ENCODE results near the gene VRK1.
"Not testable (repeated sequence)": the region's sequence is repeated elsewhere in the genome, so short reads cannot be mapped to it uniquely, and the experiment has no call there.

Gene VRK1

DNA sequence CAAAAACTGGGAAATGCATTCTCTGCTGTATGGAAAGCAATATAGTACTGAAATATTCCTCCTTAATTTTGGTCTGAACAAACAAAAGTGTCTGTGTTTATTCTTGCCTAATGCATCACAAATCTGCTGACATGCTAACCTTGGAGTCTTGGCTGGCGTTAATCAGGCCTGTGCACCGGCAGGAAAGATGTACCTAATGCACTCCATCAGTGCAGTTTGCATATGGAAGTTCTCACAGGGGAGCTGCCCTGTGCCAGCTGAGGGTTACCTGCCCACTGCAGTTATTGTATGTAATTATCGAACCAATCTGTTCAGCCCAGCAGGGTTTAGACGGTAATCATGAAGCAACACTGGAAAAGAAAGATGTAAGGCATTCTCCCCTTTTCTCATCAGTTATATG, 76.9 kb downstream of the VRK1 start:
- no peak for DNase-seq (ENCODE audit: low read depth in 3 of 3, low spot score in 1 of 3)

- DNase-seq (ENCODE audit: low read depth in 3 of 3, low spot score in 1 of 3) = no peak
These were observed 79.6 kb downstream of the VRK1 start for GRCh38 chr14:96876747-96877146.

GRCh38 chr14:96881713-96882112, 84.5 kb downstream of the VRK1 start:
- DNase-seq (ENCODE audit: low read depth in 3 of 3, low spot score in 1 of 3) = no peak

GRCh38 chr14:96883974-96884373, 86.8 kb downstream of the VRK1 start:
- DNase-seq (ENCODE audit: low read depth in 3 of 3, low spot score in 1 of 3) = not testable (repeated sequence)

GRCh38 chr14:96888158-96888557, 91.0 kb downstream of the VRK1 start:
- no peak for DNase-seq (ENCODE audit: low read depth in 3 of 3, low spot score in 1 of 3)

DNA sequence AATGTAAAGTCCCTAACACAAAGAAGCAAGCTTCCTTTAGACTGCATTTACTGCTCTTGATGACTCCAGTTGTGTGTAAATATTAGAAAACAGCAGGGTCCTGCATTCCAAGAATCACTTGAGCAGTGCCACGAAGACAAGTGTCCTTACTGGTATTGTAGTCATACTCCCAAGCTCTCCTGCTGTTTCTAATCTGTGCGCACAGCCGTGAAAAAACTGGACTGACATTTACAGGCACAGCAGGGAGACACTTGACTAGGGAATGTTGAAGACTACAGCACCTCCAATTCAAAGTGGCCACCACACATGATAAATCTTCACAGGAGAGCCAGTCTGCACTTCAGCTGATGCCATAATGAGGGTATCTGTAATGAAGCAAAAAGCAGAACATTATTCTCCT, 91.4 kb downstream of the VRK1 start:
- no peak for DNase-seq (ENCODE audit: low read depth in 3 of 3, low spot score in 1 of 3)

DNA sequence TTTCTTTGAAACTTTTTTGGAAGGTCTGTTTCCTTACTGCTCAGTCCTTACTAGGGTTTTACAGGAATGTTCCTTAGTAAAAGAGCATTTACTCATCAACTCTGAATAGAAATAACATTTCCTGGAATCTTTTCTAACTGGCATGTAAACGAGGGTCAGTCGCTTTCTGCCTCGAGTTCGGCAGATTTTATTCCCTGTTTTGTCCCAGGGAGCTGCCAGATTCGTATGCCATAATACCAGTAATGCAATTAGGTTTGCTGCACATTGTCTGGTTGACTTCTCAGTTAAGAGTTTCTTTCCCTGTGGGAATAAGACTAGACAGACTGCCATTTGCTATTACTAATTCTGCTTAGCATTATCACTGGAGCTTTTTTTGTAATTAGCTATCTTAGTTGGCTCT, 91.9 kb downstream of the VRK1 start:
- DNase-seq (ENCODE audit: low read depth in 3 of 3, low spot score in 1 of 3) = no peak

- DNase-seq (ENCODE audit: low read depth in 3 of 3, low spot score in 1 of 3) = no peak
These were observed 96.9 kb downstream of the VRK1 start for GRCh38 chr14:96893966-96894622.

DNA sequence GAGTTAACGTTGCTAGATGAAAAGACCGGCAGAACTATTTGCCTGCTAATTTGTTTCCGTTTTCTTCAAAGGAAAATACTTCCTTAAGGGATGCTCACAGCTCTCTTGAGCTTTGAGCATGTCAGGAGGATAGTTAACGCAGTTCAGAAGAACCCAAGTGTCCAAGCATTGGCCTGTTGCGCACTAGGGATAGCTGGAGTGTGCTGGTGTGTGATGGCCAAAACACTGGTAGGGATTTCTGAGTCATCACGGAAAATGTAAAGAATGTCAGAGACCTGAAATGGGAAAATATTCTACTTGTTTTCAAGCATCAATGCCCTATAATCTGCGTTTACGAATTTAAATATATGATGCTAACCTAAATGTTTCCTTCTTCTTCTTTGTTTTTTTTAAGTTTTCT, 97.8 kb downstream of the VRK1 start:
- no peak for DNase-seq (ENCODE audit: low read depth in 3 of 3, low spot score in 1 of 3)

GRCh38 chr14:96895658-96896271, 98.6 kb downstream of the VRK1 start:
- no peak for DNase-seq (ENCODE audit: low read depth in 3 of 3, low spot score in 1 of 3)

- DNase-seq (ENCODE audit: low read depth in 3 of 3, low spot score in 1 of 3) = no peak
These were observed 100.0 kb downstream of the VRK1 start for GRCh38 chr14:96897184-96897583.

DNA sequence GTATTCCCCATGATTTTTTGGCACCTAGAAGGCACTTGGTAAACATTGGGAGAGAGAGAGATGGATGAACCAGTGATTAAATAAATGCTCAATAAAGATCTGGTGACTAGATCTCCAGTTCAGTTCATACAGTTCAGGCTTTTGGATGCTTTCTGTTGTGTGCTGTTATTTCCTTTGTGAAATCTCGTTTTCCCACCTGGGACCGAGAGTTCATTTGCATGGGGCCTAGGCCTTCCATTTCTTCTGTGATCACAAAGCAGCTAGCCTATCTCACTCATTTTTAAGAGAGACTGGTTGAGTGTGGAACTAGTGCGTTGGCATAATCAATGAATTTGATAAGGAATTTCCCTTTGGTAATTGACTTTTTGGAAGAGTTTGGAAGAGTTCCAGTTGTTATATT, 104.0 kb downstream of the VRK1 start:
- no peak for DNase-seq (ENCODE audit: low read depth in 3 of 3, low spot score in 1 of 3)

DNA sequence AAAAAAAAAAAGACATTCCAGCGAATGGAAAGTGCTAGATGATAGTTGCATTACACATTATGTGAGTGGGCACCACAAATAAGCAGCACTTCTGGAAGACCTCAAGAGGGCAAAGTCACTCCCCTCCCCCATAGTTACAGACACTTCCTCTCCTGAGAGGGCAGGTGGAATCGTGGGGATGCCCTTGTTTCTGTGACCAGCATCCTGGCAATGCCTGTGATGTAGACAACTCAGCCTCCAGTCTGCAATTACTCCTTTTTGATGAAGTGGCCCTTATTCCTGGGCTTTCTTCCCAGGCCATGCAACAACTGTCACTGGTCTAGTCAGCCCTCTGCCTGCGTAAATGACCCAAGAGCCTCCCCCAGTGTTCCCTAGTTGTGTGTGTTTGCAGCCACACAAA, 104.8 kb downstream of the VRK1 start:
- DNase-seq (ENCODE audit: low read depth in 3 of 3, low spot score in 1 of 3) = no peak

DNA sequence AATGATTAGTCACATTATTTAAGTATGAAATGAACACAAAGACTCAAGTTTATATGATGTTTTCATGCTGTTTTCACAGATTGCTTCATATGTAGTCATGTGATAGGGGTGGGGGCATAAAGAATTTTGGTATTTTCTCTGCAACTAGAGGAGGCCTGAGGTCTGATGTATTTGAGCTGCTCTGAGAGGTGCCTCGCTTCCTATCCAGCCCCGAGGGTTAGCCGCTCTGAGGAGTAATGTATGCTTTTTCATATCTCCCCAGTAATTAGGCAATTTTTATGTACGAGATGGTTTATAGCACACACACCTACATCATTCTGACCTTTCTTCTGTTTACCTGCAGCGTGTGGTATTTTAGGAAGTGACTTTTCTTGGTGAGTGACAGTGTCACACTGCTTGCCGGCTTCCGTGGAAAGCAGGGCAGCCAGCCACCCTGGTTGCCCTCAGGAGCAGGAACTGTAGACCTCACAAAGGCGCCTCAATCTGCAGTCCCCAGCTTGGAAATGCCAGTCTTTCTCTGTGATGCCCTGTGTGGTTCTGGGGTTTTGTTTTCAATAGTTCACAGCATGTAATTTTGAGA, 106.4 kb downstream of the VRK1 start:
- no peak for DNase-seq (ENCODE audit: low read depth in 3 of 3, low spot score in 1 of 3)

DNA sequence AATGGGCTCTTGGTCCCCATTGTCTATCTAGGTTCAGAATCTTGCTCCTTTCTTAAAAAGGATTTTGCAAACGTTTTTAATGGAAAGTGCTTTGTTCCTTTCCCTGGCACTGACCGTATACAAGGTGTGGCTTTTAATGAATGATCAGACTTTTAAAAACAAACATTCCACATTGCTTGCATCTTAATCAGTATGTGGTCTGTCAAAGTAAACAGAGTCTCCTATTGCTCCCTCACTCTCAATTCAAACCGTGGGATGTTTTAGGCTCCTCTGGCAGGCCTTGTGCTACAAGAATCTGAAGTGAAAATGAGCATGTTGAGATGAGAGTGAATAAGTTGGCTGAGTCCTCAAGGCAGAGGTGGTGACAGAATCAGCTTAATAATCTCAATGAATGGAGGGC, 107.0 kb downstream of the VRK1 start:
- no peak for DNase-seq (ENCODE audit: low read depth in 3 of 3, low spot score in 1 of 3)

DNA sequence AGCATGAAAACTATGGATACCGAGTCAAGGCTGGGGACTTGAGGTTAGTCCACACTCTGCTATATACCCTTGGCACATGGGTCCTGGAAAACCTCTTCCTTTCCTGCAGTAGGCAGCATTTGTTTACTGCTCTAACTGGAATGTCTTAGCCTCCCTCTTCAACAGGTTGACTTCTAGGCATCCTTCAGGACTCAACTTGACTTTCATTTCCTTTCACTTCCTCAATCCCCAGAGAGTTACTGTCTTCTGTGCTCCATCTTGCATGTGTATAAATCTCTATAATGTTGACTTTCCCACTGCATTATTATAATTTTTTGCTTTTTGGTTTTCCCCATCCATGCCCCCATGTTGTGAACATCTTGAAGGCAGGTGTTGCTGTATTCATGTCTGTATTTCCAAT, 107.9 kb downstream of the VRK1 start:
- no peak for DNase-seq (ENCODE audit: low read depth in 3 of 3, low spot score in 1 of 3)

DNA sequence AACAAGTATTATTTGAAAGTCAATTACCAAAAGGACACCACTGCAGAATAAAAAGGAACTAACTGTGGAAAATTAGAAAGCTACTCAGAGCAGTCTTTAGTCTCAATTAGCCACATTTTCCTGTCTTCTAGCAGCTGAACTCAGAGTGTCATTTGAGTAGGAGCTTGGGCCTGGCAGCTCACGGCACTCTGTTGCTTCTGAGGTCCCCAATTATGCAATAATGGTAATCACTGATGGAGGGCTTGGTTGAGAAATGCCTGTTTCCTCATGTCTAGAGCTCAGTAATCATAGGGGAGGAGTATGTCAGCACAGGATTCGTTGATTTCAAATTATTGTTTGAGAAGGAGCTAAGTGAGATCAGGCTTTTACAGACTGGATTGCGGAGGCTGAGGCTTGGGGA, 108.6 kb downstream of the VRK1 start:
- DNase-seq (ENCODE audit: low read depth in 3 of 3, low spot score in 1 of 3) = no peak

DNA sequence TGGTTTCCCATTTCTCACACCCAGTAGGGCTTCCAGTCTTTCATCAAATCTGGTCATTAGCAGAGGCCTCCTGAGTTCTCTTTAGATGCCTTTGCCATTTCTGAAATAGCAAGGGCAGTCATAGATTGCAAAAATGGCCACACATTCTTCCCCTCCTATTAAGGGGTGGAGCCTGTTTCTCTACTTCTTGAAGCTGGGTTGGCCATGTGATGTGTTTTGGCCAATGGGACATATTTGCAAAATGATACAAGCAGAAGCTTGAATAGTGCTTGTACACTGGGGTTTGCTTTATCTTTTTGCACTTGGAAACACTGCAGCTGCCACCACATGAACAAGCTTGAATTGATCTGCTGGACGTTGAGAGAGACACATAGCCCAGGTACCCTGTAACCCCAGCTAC, 109.3 kb downstream of the VRK1 start:
- no peak for DNase-seq (ENCODE audit: low read depth in 3 of 3, low spot score in 1 of 3)

DNA sequence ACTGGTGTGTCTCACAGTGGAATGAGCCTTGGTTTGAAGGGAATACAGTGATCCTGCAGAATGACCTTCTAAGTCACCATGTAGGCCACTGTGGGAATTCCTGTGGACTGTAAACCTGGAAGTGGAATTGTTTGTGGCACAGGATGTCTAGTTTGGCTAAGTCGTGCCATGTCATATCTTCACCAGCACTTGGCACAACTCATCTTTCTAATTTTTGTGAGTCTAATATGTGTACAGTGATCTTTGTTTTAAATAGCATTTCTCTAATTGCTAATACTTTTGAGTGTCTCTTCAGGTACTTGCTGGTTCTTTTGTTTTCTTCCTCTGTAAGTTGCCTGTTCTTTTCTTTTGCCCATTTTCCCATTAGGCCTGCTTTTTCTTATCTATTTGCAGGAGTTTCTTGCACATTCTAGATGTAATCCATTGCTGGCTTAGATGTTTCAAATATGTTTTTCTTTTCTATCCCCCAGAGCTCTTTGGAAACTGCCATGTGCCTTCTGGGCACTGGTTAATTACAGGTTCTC, 112.7 kb downstream of the VRK1 start:
- no peak for DNase-seq (ENCODE audit: low read depth in 3 of 3, low spot score in 1 of 3)

GRCh38 chr14:96911499-96912149, 114.4 kb downstream of the VRK1 start:
- DNase-seq (ENCODE audit: low read depth in 3 of 3, low spot score in 1 of 3) = no peak

GRCh38 chr14:96914571-96915128, 117.5 kb downstream of the VRK1 start:
- no peak for DNase-seq (ENCODE audit: low read depth in 3 of 3, low spot score in 1 of 3)

DNA sequence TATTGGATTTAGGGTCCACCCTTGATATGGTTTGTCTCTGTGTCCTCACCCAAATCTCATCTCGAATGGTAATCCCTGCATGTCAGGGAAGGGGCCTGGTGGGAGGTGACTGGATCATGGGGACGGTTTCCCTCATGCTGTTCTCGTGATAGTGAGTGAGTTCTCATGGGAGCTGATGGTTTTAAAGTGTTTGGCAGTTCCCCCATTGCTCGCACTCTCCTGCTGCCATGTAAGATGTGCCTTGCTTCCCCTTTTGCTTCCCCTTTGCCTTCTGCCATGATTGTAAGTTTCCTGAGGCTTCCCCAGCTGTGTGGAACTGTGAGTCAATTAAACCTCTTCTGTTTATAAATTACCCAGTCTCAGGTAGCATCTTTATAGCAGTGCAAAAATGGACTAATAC, 118.3 kb downstream of the VRK1 start:
- DNase-seq (ENCODE audit: low read depth in 3 of 3, low spot score in 1 of 3) = no peak

All from stimulated activated CD4-positive, alpha-beta T cell treated with anti-CD3 and anti-CD28 coated beads, TNF-alpha, amount 100 ng/mL, for 1 hour (primary cell).